Keratinocyte (primary cell): ENCODE results near the gene NINJ1. TPM values are rescaled to one million over a fixed set of nuclear protein-coding genes. Genes with fewer than 3 reads are reported as not detected.

Experiments
- DNase-seq: peaks from one replicate; pipeline ENCODE4 v3.0.0-alpha.2; 2011; ENCODE audit warnings: low read depth, missing footprints, low spot score
- FAIRE-seq: peaks from 2 replicates; lab custom pipeline; 2011; peaks lifted over from hg19 to GRCh38; lab: Jason Lieb, UNC
- H2AFZ ChIP-seq: 2 replicates; pipeline ENCODE4 v1.6.0; 2012; ENCODE audit warnings: low read length, control low read depth, inconsistent platforms; ENCODE audit not compliant: control insufficient read depth
- H3K27ac ChIP-seq: 2 replicates; pipeline ENCODE4 v1.5.1; 2011; ENCODE audit warnings: low read length; ENCODE audit not compliant: control insufficient read depth, insufficient read depth
- H3K27me3 ChIP-seq: 3 replicates; pipeline ENCODE4 v1.6.0; 2011; ENCODE audit warnings: low read length; ENCODE audit not compliant: control insufficient read depth, insufficient read depth; ENCODE audit errors: extremely low read depth
- H3K36me3 ChIP-seq, 2 experiments: 2 replicates in 1 of 2; 3 replicates in 1 of 2; pipeline ENCODE4 v1.5.1; 2011; ENCODE audit warnings: low read length in 2 of 2, mild to moderate bottlenecking in 1 of 2; ENCODE audit not compliant: control insufficient read depth in 2 of 2, insufficient read depth in 2 of 2; ENCODE audit errors: extremely low read depth in 1 of 2
- H3K4me1 ChIP-seq: 3 replicates; pipeline ENCODE4 v1.5.1; 2011; ENCODE audit warnings: low read length; ENCODE audit not compliant: control insufficient read depth, insufficient read depth; ENCODE audit errors: extremely low read depth
- H3K4me2 ChIP-seq: 3 replicates; pipeline ENCODE4 v1.6.0; 2011; ENCODE audit warnings: low read depth, low read length; ENCODE audit not compliant: control insufficient read depth, insufficient read depth; ENCODE audit errors: extremely low read depth
- H3K4me3 ChIP-seq, 3 experiments: fragments of 200-600 bp in 1 of 3; sonication (generic) in 1 of 3; 2 replicates in 2 of 3; 3 replicates in 1 of 3; pipeline ENCODE4 v1.5.1; 2011 to 2016; ENCODE audit warnings: low read length in 3 of 3, mild to moderate bottlenecking in 3 of 3, control low read depth in 2 of 3, inconsistent platforms in 1 of 3, low read depth in 1 of 3, mixed read lengths in 1 of 3, mixed run types in 1 of 3, moderate library complexity in 1 of 3; ENCODE audit not compliant: control insufficient read depth in 2 of 3, insufficient read depth in 2 of 3; ENCODE audit errors: extremely low read depth in 1 of 3
- H3K79me2 ChIP-seq: 2 replicates; pipeline ENCODE4 v1.6.0; 2012; ENCODE audit warnings: low read length; ENCODE audit not compliant: control insufficient read depth, insufficient read depth
- H3K9ac ChIP-seq: 3 replicates; pipeline ENCODE4 v1.6.0; 2011; ENCODE audit warnings: low read length; ENCODE audit not compliant: control insufficient read depth, insufficient read depth; ENCODE audit errors: extremely low read depth
- H3K9me1 ChIP-seq: 3 replicates; pipeline ENCODE4 v1.6.0; 2011; ENCODE audit warnings: low read length; ENCODE audit not compliant: control insufficient read depth, insufficient read depth; ENCODE audit errors: extremely low read depth
- H3K9me3 ChIP-seq: 2 replicates; pipeline ENCODE4 v1.5.1; 2012; ENCODE audit warnings: low read depth, low read length; ENCODE audit not compliant: control insufficient read depth
- H4K20me1 ChIP-seq: 3 replicates; pipeline ENCODE4 v1.6.0; 2011; ENCODE audit warnings: low read length; ENCODE audit not compliant: control insufficient read depth, insufficient read depth; ENCODE audit errors: extremely low read depth
- EZH2 ChIP-seq: IDR thresholded peaks from one replicate; pipeline ENCODE4 v1.6.1; 2012; ENCODE audit warnings: inconsistent platforms, mild to moderate bottlenecking, low read length, moderate library complexity
- dilution Hi-C: fragments of 300-500 bp; cut with MboI; formaldehyde crosslinking; loops from one replicate; pipeline ENCODE4 v1.7.0; 2020; ENCODE audit warnings: low sequenced_read_pairs; ENCODE audit not compliant: extremely low pct_ligation_motif_present
- polyA plus RNA-seq, 5 experiments: library from polyadenylated mRNA; depleted of rRNA in 3 of 5; stranded (reverse) in 3 of 5; stranded (forward) in 1 of 5; unstranded in 1 of 5; fragments of >200 nt; gene quantifications; 1 replicate in 1 of 5; 2 replicates in 3 of 5; 3 replicates in 1 of 5; pipeline versions ENCODE4 v1.2.1 to v1.2.3, GENCODE V29; 2011 to 2012; ENCODE audit warnings: missing spikeins in 2 of 5, low read depth in 1 of 5, low replicate concordance in 1 of 5
- TF ChIP-seq, protein P1 (sequence below), 3 experiments: IDR thresholded peaks in 1 of 3; conservative IDR thresholded peaks in 1 of 3; optimal IDR thresholded peaks in 1 of 3; 2 replicates in 2 of 3; 3 replicates in 1 of 3; pipeline versions ENCODE3 to v1.5.1; 2011; ENCODE audit warnings: low read length in 3 of 3, mild to moderate bottlenecking in 3 of 3, moderate library complexity in 2 of 3, control low read depth in 1 of 3, inconsistent platforms in 1 of 3; ENCODE audit not compliant: insufficient read depth in 2 of 3; ENCODE audit errors: extremely low read depth in 1 of 3

The NINJ1 gene
- polyA plus RNA-seq, 1 donor (not counting 4 experiments of a cell fraction or from before 2014, with no cell fraction given), result 7.4 TPM

DNA sequence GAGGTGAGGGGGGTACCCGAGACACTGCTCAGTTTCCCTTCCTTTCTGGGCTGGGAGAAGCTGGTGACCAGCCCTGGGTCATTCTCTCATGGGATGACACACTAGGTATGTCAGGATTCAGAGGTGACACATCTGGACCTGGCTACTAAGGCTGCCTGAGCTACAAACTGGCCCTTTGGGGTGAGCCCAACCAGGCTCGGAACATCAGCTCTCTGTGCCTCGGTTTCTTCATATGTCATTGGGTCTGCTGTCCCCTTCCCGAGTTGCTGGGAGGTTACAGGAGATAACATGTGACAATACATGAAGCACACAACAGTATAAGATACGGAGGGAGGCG lies 26.3 kb downstream of the NINJ1 start:
- Histone ChIP-seq H3K9ac (no peak overlapping the region), H3K79me2 (peaks cover 24% of the 10 kb centered on the region), H3K27ac (no peak overlapping the region), H3K9me3 (no peaks in the 10 kb centered on the region), H3K4me3 (no peak overlapping the region), H3K9me1 (peaks cover 3% of the 10 kb centered on the region), H3K27me3 (no peaks in the 10 kb centered on the region), H3K36me3 (peaks cover 16 to 17% of the 10 kb centered on the region in 2 experiments), H3K4me1 (peaks cover 3% of the 10 kb centered on the region), H3K4me2 (no peak overlapping the region), H2AFZ (no peak overlapping the region), H4K20me1 (no peaks in the 10 kb centered on the region)
- dilution Hi-C loops, result no loop called here
- TF ChIP-seq EZH2, result no peak
- TF ChIP-seq, protein P1, sequence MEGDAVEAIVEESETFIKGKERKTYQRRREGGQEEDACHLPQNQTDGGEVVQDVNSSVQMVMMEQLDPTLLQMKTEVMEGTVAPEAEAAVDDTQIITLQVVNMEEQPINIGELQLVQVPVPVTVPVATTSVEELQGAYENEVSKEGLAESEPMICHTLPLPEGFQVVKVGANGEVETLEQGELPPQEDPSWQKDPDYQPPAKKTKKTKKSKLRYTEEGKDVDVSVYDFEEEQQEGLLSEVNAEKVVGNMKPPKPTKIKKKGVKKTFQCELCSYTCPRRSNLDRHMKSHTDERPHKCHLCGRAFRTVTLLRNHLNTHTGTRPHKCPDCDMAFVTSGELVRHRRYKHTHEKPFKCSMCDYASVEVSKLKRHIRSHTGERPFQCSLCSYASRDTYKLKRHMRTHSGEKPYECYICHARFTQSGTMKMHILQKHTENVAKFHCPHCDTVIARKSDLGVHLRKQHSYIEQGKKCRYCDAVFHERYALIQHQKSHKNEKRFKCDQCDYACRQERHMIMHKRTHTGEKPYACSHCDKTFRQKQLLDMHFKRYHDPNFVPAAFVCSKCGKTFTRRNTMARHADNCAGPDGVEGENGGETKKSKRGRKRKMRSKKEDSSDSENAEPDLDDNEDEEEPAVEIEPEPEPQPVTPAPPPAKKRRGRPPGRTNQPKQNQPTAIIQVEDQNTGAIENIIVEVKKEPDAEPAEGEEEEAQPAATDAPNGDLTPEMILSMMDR (optimal IDR thresholded peaks at IDR 0.05 in 1 of 3, IDR thresholded peaks at IDR 0.05 in 1 of 3, conservative IDR thresholded peaks at IDR 0.05 in 1 of 3; ENCODE audit: extremely low read depth in 1 of 3, insufficient read depth in 2 of 3, low read length in 3 of 3), result no peak
- DNase-seq (no peak), FAIRE-seq (no peak)

- peaks cover 3% of the 10 kb centered on the region for H3K4me1 ChIP-seq
- no peaks in the 10 kb centered on the region for H3K9me3 ChIP-seq
- FAIRE-seq, result no peak
- H3K4me2 ChIP-seq, result no peak overlapping the region
- H3K36me3 ChIP-seq, result peaks cover 16 to 17% of the 10 kb centered on the region in 2 experiments
- no peak for DNase-seq
- H4K20me1 ChIP-seq, result no peaks in the 10 kb centered on the region
- no peak overlapping the region for H3K4me3 ChIP-seq
- no peaks in the 10 kb centered on the region for H3K27me3 ChIP-seq
- dilution Hi-C loops, result no loop called here
- peaks cover 3% of the 10 kb centered on the region for H3K9me1 ChIP-seq
- TF ChIP-seq EZH2, result no peak
- TF ChIP-seq, protein P1 (optimal IDR thresholded peaks at IDR 0.05 in 1 of 3, IDR thresholded peaks at IDR 0.05 in 1 of 3, conservative IDR thresholded peaks at IDR 0.05 in 1 of 3; ENCODE audit: extremely low read depth in 1 of 3, insufficient read depth in 2 of 3, low read length in 3 of 3), result no peak
- H2AFZ ChIP-seq, result no peak overlapping the region
- H3K9ac ChIP-seq, result no peak overlapping the region
- H3K27ac ChIP-seq, result no peak overlapping the region
- peaks cover 24% of the 10 kb centered on the region for H3K79me2 ChIP-seq
These were observed 26.8 kb downstream of the NINJ1 start for GRCh38 chr9:93107151-93107824.
